SU-DHL-6 (cell line): ENCODE results near the gene CEP192.

ENCODE experiments used
- H2AFZ ChIP-seq: fragments of 200-600 bp; sonication (generic); 2 replicates; pipeline ENCODE4 v1.6.1; 2014; ENCODE audit warnings: low read depth, mild to moderate bottlenecking, moderate library complexity, mixed read lengths, antibody characterized with exemption, low read length; ENCODE audit not compliant: severe bottlenecking
- H3F3A ChIP-seq: fragments of 200-600 bp; shearing (Covaris generic); 2 replicates; pipeline ENCODE4 v1.6.0; 2016; ENCODE audit warnings: antibody characterized with exemption, mild to moderate bottlenecking; ENCODE audit not compliant: insufficient read depth
- H3K27ac ChIP-seq: fragments of 200-600 bp; sonication (generic); 2 replicates; pipeline ENCODE4 v1.5.1; 2016; ENCODE audit warnings: low read depth, mild to moderate bottlenecking, low read length, moderate library complexity, mixed read lengths
- H3K27me3 ChIP-seq: fragments of 200-600 bp; sonication (generic), shearing (Covaris generic); 2 replicates; pipeline ENCODE4 v1.6.0; 2014; ENCODE audit warnings: mild to moderate bottlenecking, low read length
- H3K36me3 ChIP-seq: fragments of 200-600 bp; sonication (generic); 2 replicates; pipeline ENCODE4 v1.6.1; 2014; ENCODE audit warnings: mild to moderate bottlenecking, low read length, mixed read lengths
- H3K4me2 ChIP-seq: fragments of 300-600, 200-600 bp; shearing (Covaris generic), sonication (generic); 2 replicates; pipeline ENCODE4 v1.6.0; 2014; ENCODE audit warnings: low read length, low read depth, mild to moderate bottlenecking; ENCODE audit not compliant: poor library complexity, severe bottlenecking
- H3K4me3 ChIP-seq: fragments of 200-600 bp; sonication (generic); 2 replicates; pipeline ENCODE4 v1.5.1; 2014; ENCODE audit warnings: antibody characterized with exemption, low read length, mild to moderate bottlenecking, mixed read lengths; ENCODE audit not compliant: insufficient read depth, poor library complexity, severe bottlenecking
- H3K79me2 ChIP-seq: fragments of 200-600 bp; sonication (generic); 2 replicates; pipeline ENCODE4 v1.6.1; 2014; ENCODE audit warnings: mild to moderate bottlenecking, low read length, moderate library complexity; ENCODE audit not compliant: insufficient read depth
- H3K9ac ChIP-seq: fragments of 200-600 bp; sonication (generic); 2 replicates; pipeline ENCODE4 v1.7.0; 2014; ENCODE audit warnings: mild to moderate bottlenecking, low read length
- H3K9me2 ChIP-seq: fragments of 200-600 bp; sonication (generic); replicated peaks from 2 replicates; pipeline ENCODE4 v1.6.1; 2014; ENCODE audit warnings: low read length; ENCODE audit not compliant: insufficient read depth
- H3K9me3 ChIP-seq: fragments of 200-600 bp; sonication (generic); 2 replicates; pipeline ENCODE4 v1.6.1; 2014; ENCODE audit warnings: low read length, mixed read lengths; ENCODE audit not compliant: insufficient read depth
- H4K20me1 ChIP-seq: fragments of 200-600 bp; sonication (generic); 2 replicates; pipeline ENCODE4 v1.6.1; 2014; ENCODE audit warnings: low read depth, mild to moderate bottlenecking, antibody characterized with exemption, low read length, moderate library complexity, mixed read lengths
- CTCF ChIP-seq: fragments of 200-600 bp; sonication (generic); IDR thresholded peaks from one replicate; pipeline ENCODE4 v1.5.1; 2017; ENCODE audit warnings: antibody characterized with exemption, mild to moderate bottlenecking, low read length, moderate library complexity; ENCODE audit not compliant: insufficient read depth, poor library complexity, severe bottlenecking
- EZH2phosphoT487 ChIP-seq: fragments of 200-600 bp; sonication (generic), shearing (Covaris generic); conservative IDR thresholded peaks from 2 replicates; pipeline ENCODE4 v1.6.1; 2018; ENCODE audit warnings: mild to moderate bottlenecking, antibody characterized with exemption, low read length, moderate library complexity, mixed read lengths

The CEP192 gene

GRCh38 chr18:12948050-12948804, 42.9 kb upstream of the CEP192 start:
- no peak for TF ChIP-seq EZH2phosphoT487
- TF ChIP-seq CTCF, result no peak
- H3K27me3 ChIP-seq, result no peaks in the 10 kb centered on the region
- H3K36me3 ChIP-seq, result peaks cover 3% of the 10 kb centered on the region; the same call in 1 of the 2 replicates
- no peaks in the 10 kb centered on the region for H3K9me2 ChIP-seq
- H3K4me2 ChIP-seq, result peak overlapping the region; percentile 92
- H3K79me2 ChIP-seq, result peaks cover 47% of the 10 kb centered on the region
- peak overlapping the region; percentile 84 for H3K9ac ChIP-seq
- peaks cover 3% of the 10 kb centered on the region; the same call in 1 of the 2 replicates for H3F3A ChIP-seq
- peak overlapping the region; percentile 81 for H2AFZ ChIP-seq
- H3K9me3 ChIP-seq, result no peaks in the 10 kb centered on the region
- H4K20me1 ChIP-seq, result no peaks in the 10 kb centered on the region
- peak overlapping the region; percentile 74 for H3K4me3 ChIP-seq
- H3K27ac ChIP-seq, result peak overlapping the region; percentile 97

GRCh38 chr18:12958478-12958877, 32.7 kb upstream of the CEP192 start:
- Histone ChIP-seq H3K4me3 (no peak overlapping the region), H3F3A (no peaks in the 10 kb centered on the region), H3K27me3 (no peaks in the 10 kb centered on the region), H2AFZ (no peak overlapping the region), H3K27ac (no peak overlapping the region), H4K20me1 (no peaks in the 10 kb centered on the region), H3K36me3 (peaks cover 22% of the 10 kb centered on the region), H3K4me2 (no peak overlapping the region), H3K9me3 (no peaks in the 10 kb centered on the region), H3K9ac (no peak overlapping the region), H3K9me2 (no peaks in the 10 kb centered on the region), H3K79me2 (peaks cover 47% of the 10 kb centered on the region)
- TF ChIP-seq EZH2phosphoT487 (no peak), CTCF (no peak)

- no peak overlapping the region for H3K27ac ChIP-seq
- no peaks in the 10 kb centered on the region for H3F3A ChIP-seq
- no peaks in the 10 kb centered on the region for H3K9me2 ChIP-seq
- no peaks in the 10 kb centered on the region for H3K27me3 ChIP-seq
- H3K4me2 ChIP-seq, result no peak overlapping the region
- H4K20me1 ChIP-seq, result no peaks in the 10 kb centered on the region
- no peak overlapping the region for H3K4me3 ChIP-seq
- no peak overlapping the region for H2AFZ ChIP-seq
- peaks cover 35% of the 10 kb centered on the region for H3K79me2 ChIP-seq
- peaks cover 21% of the 10 kb centered on the region for H3K36me3 ChIP-seq
- TF ChIP-seq EZH2phosphoT487, result no peak
- TF ChIP-seq CTCF, result no peak
- no peak overlapping the region for H3K9ac ChIP-seq
- H3K9me3 ChIP-seq, result no peaks in the 10 kb centered on the region
These were observed 30.8 kb upstream of the CEP192 start for GRCh38 chr18:12960395-12960794.
